ENCODE measurements around the gene ADSS2. TPM values are rescaled to one million over a fixed set of nuclear protein-coding genes. Genes with fewer than 3 reads are reported as not detected.

ADSS2 gene
- total RNA-seq, 3 donors from 2014 or later = 38.6 to 49.0 (median 42.4) TPM

- TF ChIP-seq CTCF (IDR thresholded peaks at IDR 0.05) = no peak
- intact Hi-C loops (cut with DNase I, micrococcal nuclease) = no loop called here
- no peak overlapping the region for H3K4me3 ChIP-seq
- no peak for DNase-seq
- no peaks in the 10 kb centered on the region for H3K4me1 ChIP-seq (ENCODE audit: low read depth)
- H3K36me3 ChIP-seq (ENCODE audit: low read depth) = no peaks in the 10 kb centered on the region
- no peaks in the 10 kb centered on the region for H3K9me3 ChIP-seq
- no peak for ATAC-seq
Measured at GRCh38 chr1:244431166-244431565, 20.5 kb downstream of the ADSS2 start.

DNA sequence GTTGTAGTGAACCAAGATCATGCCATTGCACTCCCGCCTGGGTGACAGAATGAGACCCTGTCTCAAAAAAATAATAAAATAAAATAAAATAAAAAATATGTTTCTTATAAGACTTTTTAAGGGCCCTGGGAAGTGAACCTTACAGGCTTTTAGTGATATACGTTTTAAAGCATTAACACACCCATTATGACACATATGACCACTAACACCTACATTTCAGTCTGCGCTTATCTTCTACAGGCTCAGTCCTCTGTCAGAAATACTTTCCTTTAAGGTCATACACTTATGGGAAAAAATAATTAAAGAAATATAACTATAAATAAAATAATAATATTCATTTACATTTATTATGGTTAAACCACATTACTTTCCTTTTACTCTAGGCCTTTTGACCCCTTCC is 21.9 kb downstream of the ADSS2 start:
- no peaks in the 10 kb centered on the region for H3K4me1 ChIP-seq (ENCODE audit: low read depth)
- H3K36me3 ChIP-seq (ENCODE audit: low read depth) = no peaks in the 10 kb centered on the region
- no peak for DNase-seq
- intact Hi-C loops (cut with DNase I, micrococcal nuclease) = no loop called here
- TF ChIP-seq CTCF (IDR thresholded peaks at IDR 0.05) = no peak
- H3K9me3 ChIP-seq = no peaks in the 10 kb centered on the region
- no peak overlapping the region for H3K4me3 ChIP-seq
- ATAC-seq = no peak

GRCh38 chr1:244427647-244428046 is 24.1 kb downstream of the ADSS2 start:
- H3K36me3 ChIP-seq (ENCODE audit: low read depth) = no peaks in the 10 kb centered on the region
- no peaks in the 10 kb centered on the region for H3K4me1 ChIP-seq (ENCODE audit: low read depth)
- H3K4me3 ChIP-seq = no peak overlapping the region
- no peak for DNase-seq
- no peaks in the 10 kb centered on the region for H3K9me3 ChIP-seq
- no peak for TF ChIP-seq CTCF (IDR thresholded peaks at IDR 0.05)
- no peak for ATAC-seq
- intact Hi-C loops (cut with DNase I, micrococcal nuclease) = no loop called here

DNA sequence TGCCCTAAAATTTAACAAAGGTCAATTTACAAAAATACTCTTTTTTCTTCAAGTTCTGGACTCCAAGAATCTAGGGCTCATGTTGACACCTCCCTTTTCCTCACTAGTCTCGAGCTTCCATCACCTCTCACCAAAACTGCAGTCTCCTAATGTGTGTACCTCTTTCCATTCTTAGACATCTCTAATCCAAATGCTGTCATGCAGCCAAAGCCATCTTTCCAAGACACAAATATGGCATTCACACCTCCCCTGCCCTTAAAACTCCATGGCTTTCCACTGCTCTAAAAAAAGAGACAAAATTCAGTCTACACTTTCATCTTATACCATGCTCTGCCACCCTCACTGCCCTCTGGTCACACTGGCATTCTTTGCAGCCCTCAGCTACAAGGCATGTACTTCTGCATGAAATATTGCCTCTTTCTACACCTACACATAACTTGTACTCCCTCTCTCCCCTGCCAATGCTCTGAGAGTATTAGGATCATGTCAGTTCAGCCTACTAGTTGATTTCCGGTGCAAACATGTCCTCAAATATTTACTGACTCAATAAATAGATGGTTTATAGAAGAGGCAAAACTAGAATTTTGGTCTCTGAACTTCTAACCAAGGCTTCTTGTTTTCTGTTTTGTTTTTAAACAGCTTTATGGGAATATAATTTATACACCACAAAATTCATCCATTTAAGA is 26.9 kb downstream of the ADSS2 start:
- no peak for DNase-seq
- no peak for TF ChIP-seq CTCF (IDR thresholded peaks at IDR 0.05)
- intact Hi-C loops (cut with DNase I, micrococcal nuclease) = no loop called here
- Histone ChIP-seq H3K36me3 (ENCODE audit: low read depth) (no peaks in the 10 kb centered on the region), H3K4me1 (ENCODE audit: low read depth) (no peaks in the 10 kb centered on the region), H3K4me3 (no peak overlapping the region), H3K9me3 (no peaks in the 10 kb centered on the region)
- ATAC-seq = no peak

GRCh38 chr1:244422174-244422573 is 29.5 kb downstream of the ADSS2 start:
- no peaks in the 10 kb centered on the region for H3K36me3 ChIP-seq (ENCODE audit: low read depth)
- no peak for DNase-seq
- intact Hi-C loops (cut with DNase I, micrococcal nuclease) = no loop called here
- no peak overlapping the region for H3K4me3 ChIP-seq
- ATAC-seq = no peak
- no peaks in the 10 kb centered on the region for H3K9me3 ChIP-seq
- no peak for TF ChIP-seq CTCF (IDR thresholded peaks at IDR 0.05)
- no peaks in the 10 kb centered on the region for H3K4me1 ChIP-seq (ENCODE audit: low read depth)

DNA sequence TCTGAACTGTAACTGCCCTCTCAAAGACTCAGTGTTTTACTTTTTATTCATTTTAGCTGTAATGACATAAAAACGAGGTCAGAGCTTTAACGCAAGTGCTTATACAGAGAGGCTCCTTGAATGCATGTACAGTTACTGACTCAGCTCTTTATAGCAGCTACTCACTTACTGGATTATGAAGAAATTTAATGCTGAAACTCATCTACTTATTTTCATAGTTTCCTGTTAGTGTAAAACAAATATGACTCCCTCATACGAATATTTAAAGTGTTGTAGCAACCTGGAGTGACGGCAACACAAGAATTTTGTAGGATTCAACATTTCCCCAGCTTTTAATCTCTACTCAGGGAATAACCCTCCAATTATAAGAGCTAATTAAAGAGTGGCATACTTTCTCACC is 32.7 kb downstream of the ADSS2 start:
- intact Hi-C loops (cut with DNase I, micrococcal nuclease) = no loop called here
- no peaks in the 10 kb centered on the region for H3K4me1 ChIP-seq (ENCODE audit: low read depth)
- DNase-seq = no peak
- peaks cover 3% of the 10 kb centered on the region for H3K36me3 ChIP-seq (ENCODE audit: low read depth)
- ATAC-seq = no peak
- TF ChIP-seq CTCF (IDR thresholded peaks at IDR 0.05) = no peak
- no peak overlapping the region for H3K4me3 ChIP-seq
- H3K9me3 ChIP-seq = no peaks in the 10 kb centered on the region
